SK-N-SH treated with all-trans-retinoic acid at 6 μM for 48 hours (cell line): ENCODE data around the gene GSAP.

Experiments used
- ATAC-seq: fragments of 200-7000 bp; cut with Tn5 transposase; 3 replicates; pipeline ENCODE4 v1.9.1; 2020; ENCODE audit warnings: mild to moderate bottlenecking, moderate library complexity
- ARNTL ChIP-seq: fragments of 450-650 bp; formaldehyde crosslinking; IDR thresholded peaks from 2 replicates; pipeline ENCODE4 v1.5.0; 2020; ENCODE audit warnings: low read depth, mild to moderate bottlenecking, moderate library complexity, borderline replicate concordance
- BACH2 ChIP-seq: fragments of 250-450 bp; sonication (Bioruptor Pico); IDR thresholded peaks from 2 replicates; pipeline ENCODE4 v1.9.0; 2021; ENCODE audit warnings: mild to moderate bottlenecking, borderline replicate concordance
- CREB5 ChIP-seq: fragments of 250-450 bp; sonication (Bioruptor Pico); IDR thresholded peaks from 2 replicates; pipeline ENCODE4 v1.5.1; 2020; ENCODE audit warnings: low read depth, mild to moderate bottlenecking, moderate library complexity
- CSDC2 ChIP-seq: fragments of 250-450 bp; sonication (Bioruptor Pico); IDR thresholded peaks from 2 replicates; pipeline ENCODE4 v1.5.0; 2020; ENCODE audit warnings: mild to moderate bottlenecking, moderate library complexity
- CSRNP3 ChIP-seq: fragments of 250-450 bp; sonication (Bioruptor Pico); IDR thresholded peaks from 2 replicates; pipeline ENCODE4 v1.5.1; 2021; ENCODE audit warnings: mild to moderate bottlenecking, moderate library complexity
- ESRRG ChIP-seq: fragments of 250-450 bp; sonication (Bioruptor Pico); IDR thresholded peaks from 2 replicates; pipeline ENCODE4 v1.6.1; 2021; ENCODE audit warnings: mild to moderate bottlenecking
- GLIS3 ChIP-seq: fragments of 250-450 bp; sonication (Bioruptor Pico); IDR thresholded peaks from 2 replicates; pipeline ENCODE4 v1.5.0; 2020; ENCODE audit warnings: mild to moderate bottlenecking, moderate library complexity
- OSR1 ChIP-seq: fragments of 250-450 bp; sonication (Bioruptor Pico); IDR thresholded peaks from 2 replicates; pipeline ENCODE4 v1.8.0; 2022; ENCODE audit warnings: moderate library complexity, mild to moderate bottlenecking, inconsistent platforms
- PATZ1 ChIP-seq: fragments of 250-450 bp; sonication (Bioruptor Pico); IDR thresholded peaks from 2 replicates; pipeline ENCODE4 v1.8.0; 2020; ENCODE audit warnings: mild to moderate bottlenecking, moderate library complexity, borderline replicate concordance
- POU6F1 ChIP-seq: fragments of 250-450 bp; sonication (Bioruptor Pico); IDR thresholded peaks from 2 replicates; pipeline ENCODE4 v1.8.0; 2021; ENCODE audit warnings: low read depth, mild to moderate bottlenecking, moderate library complexity, borderline replicate concordance
- PPARA ChIP-seq: fragments of 250-450 bp; sonication (Bioruptor Pico); IDR thresholded peaks from 2 replicates; pipeline ENCODE4 v1.5.0; 2020; ENCODE audit warnings: mild to moderate bottlenecking, borderline replicate concordance
- RARB ChIP-seq: fragments of 250-450 bp; sonication (Bioruptor Pico); IDR thresholded peaks from 2 replicates; pipeline ENCODE4 v1.8.0; 2021; ENCODE audit warnings: mild to moderate bottlenecking, moderate library complexity
- SNAI2 ChIP-seq: fragments of 250-450 bp; sonication (Bioruptor Pico); IDR thresholded peaks from 2 replicates; pipeline ENCODE4 v1.5.0; 2020; ENCODE audit warnings: mild to moderate bottlenecking, moderate library complexity
- TCF4 ChIP-seq: fragments of 250-450 bp; sonication (Bioruptor Pico); IDR thresholded peaks from 2 replicates; pipeline ENCODE4 v1.8.0; 2021; ENCODE audit warnings: mild to moderate bottlenecking, moderate library complexity, borderline replicate concordance
- TOX ChIP-seq: fragments of 250-450 bp; sonication (Bioruptor Pico); IDR thresholded peaks from 2 replicates; pipeline ENCODE4 v1.8.0; 2021; ENCODE audit warnings: mild to moderate bottlenecking, moderate library complexity, borderline replicate concordance
- ZC3H10 ChIP-seq: fragments of 250-450 bp; sonication (Bioruptor Pico); IDR thresholded peaks from 2 replicates; pipeline ENCODE4 v1.5.1; 2021; ENCODE audit warnings: mild to moderate bottlenecking, moderate library complexity
- ZFP3 ChIP-seq: fragments of 250-450 bp; sonication (Bioruptor Pico); IDR thresholded peaks from 2 replicates; pipeline ENCODE4 v1.5.0; 2020; ENCODE audit warnings: mild to moderate bottlenecking, moderate library complexity
- ZFP30 ChIP-seq: fragments of 450-650 bp; formaldehyde crosslinking; IDR thresholded peaks from 2 replicates; pipeline ENCODE4 v1.5.0; 2022; ENCODE audit warnings: mild to moderate bottlenecking, moderate library complexity
- ZNF565 ChIP-seq: fragments of 450-650 bp; formaldehyde crosslinking; conservative IDR thresholded peaks from 2 replicates; pipeline ENCODE4 v1.5.0; 2020; ENCODE audit warnings: low read depth, mild to moderate bottlenecking, moderate library complexity
- ZNF70 ChIP-seq: fragments of 450-650 bp; formaldehyde crosslinking; IDR thresholded peaks from 2 replicates; pipeline ENCODE4 v1.5.0; 2020; ENCODE audit warnings: mild to moderate bottlenecking, moderate library complexity
- ZNF8 ChIP-seq: fragments of 450-650 bp; formaldehyde crosslinking; IDR thresholded peaks from 2 replicates; pipeline ENCODE4 v1.5.0; 2020; ENCODE audit warnings: mild to moderate bottlenecking, moderate library complexity

GSAP gene

GRCh38 chr7:77309714-77310220 lies 106.4 kb downstream of the GSAP start:
- no peak for TF ChIP-seq CREB5 (CRISPR knock-in tag)
- no peak for TF ChIP-seq GLIS3 (CRISPR knock-in tag)
- TF ChIP-seq ARNTL (CRISPR knock-in tag): no peak
- no peak for TF ChIP-seq ZC3H10
- no peak for TF ChIP-seq BACH2 (CRISPR knock-in tag)
- TF ChIP-seq, all 23 proteins: peak for 0
- ATAC-seq: no peak

- TF ChIP-seq ZNF70 (CRISPR knock-in tag) (no peak), ESRRG (CRISPR knock-in tag) (no peak), CREB5 (CRISPR knock-in tag) (no peak), RARB (CRISPR knock-in tag) (no peak), POU6F1 (CRISPR knock-in tag) (no peak), SNAI2 (no peak), CSDC2 (CRISPR knock-in tag) (no peak), ZC3H10 (no peak), PPARA (CRISPR knock-in tag) (no peak)
- TF ChIP-seq, all 23 proteins: peak for 0
- no peak for ATAC-seq
Measured at GRCh38 chr7:77308792-77309191, 107.4 kb downstream of the GSAP start.

GRCh38 chr7:77306231-77307067 lies 109.7 kb downstream of the GSAP start:
- TF ChIP-seq RARB (CRISPR knock-in tag): no peak
- TF ChIP-seq OSR1 (CRISPR knock-in tag): no peak
- TF ChIP-seq ZNF565 (CRISPR knock-in tag): no peak
- TF ChIP-seq ZNF8: no peak
- ATAC-seq: no peak

GRCh38 chr7:77295549-77295948 lies 120.6 kb downstream of the GSAP start:
- ATAC-seq: no peak
- no peak for TF ChIP-seq ZNF565 (CRISPR knock-in tag)
- TF ChIP-seq PPARA (CRISPR knock-in tag): no peak
- TF ChIP-seq TOX: no peak
- TF ChIP-seq ZFP30 (CRISPR knock-in tag): no peak
- TF ChIP-seq BACH2 (CRISPR knock-in tag): no peak
- TF ChIP-seq ZC3H10: no peak
- no peak for TF ChIP-seq OSR1 (CRISPR knock-in tag)
- TF ChIP-seq PATZ1: no peak
- TF ChIP-seq ARNTL (CRISPR knock-in tag): no peak
- no peak for TF ChIP-seq SNAI2
- no peak for TF ChIP-seq ZFP3 (CRISPR knock-in tag)
- TF ChIP-seq GLIS3 (CRISPR knock-in tag): no peak
- TF ChIP-seq CSDC2 (CRISPR knock-in tag): no peak
- no peak for TF ChIP-seq TCF4 (CRISPR knock-in tag)
- no peak for TF ChIP-seq CREB5 (CRISPR knock-in tag)
- no peak for TF ChIP-seq POU6F1 (CRISPR knock-in tag)
- no peak for TF ChIP-seq ZNF70 (CRISPR knock-in tag)
- TF ChIP-seq ESRRG (CRISPR knock-in tag): no peak
- TF ChIP-seq CSRNP3: no peak
- no peak for TF ChIP-seq ZNF8
